GM12878 (cell line): ENCODE data around the gene C1orf141. TPM values are rescaled to one million over a fixed set of nuclear protein-coding genes. Genes with fewer than 3 reads are reported as not detected.

ENCODE experiments used
- ATAC-seq: fragments of 200-7000 bp; cut with Tn5 transposase; 3 replicates; pipeline ENCODE4 v1.9.1; 2020; ENCODE audit warnings: mild to moderate bottlenecking, moderate library complexity
- BruUV-seq: library from RNA; stranded (reverse); fragments of 400-500 nt; replicated peaks from 2 replicates; lab custom pipeline; 2021; lab: Mats Ljungman, UMichigan
- CTCF ChIA-PET: fragments of 300-600 bp; sonication (Branson Sonifier 250); formaldehyde crosslinking; extraction: SDS; loops from one replicate; lab custom pipeline; 2021; ENCODE audit warnings: inconsistent platforms; lab: Yijun Ruan, JAX
- POLR2A ChIA-PET: fragments of 350-600 bp; formaldehyde crosslinking; extraction: SDS; loops from one replicate; lab custom pipeline; 2021; ENCODE audit warnings: inconsistent platforms; lab: Charles Lee
- RAD21 ChIA-PET: fragments of 300-600 bp; sonication (Branson Sonifier 250); formaldehyde crosslinking; loops from one replicate; lab custom pipeline; 2023; ENCODE audit warnings: antibody characterized with exemption; ENCODE audit not compliant: unreplicated experiment; lab: Charles Lee
- SMC1A ChIA-PET: fragments of 300-600 bp; sonication (Branson Sonifier 250); formaldehyde crosslinking; loops from one replicate; lab custom pipeline; 2023; ENCODE audit not compliant: unreplicated experiment, uncharacterized antibody; lab: Charles Lee
- DNase-seq: peaks from one replicate; pipeline ENCODE4 v3.0.0-alpha.2; 2011; ENCODE audit warnings: low read depth, low spot score
- FAIRE-seq: peaks from 3 replicates; lab custom pipeline; 2011; peaks lifted over from hg19 to GRCh38; lab: Jason Lieb, UNC
- H2AFZ ChIP-seq: 2 replicates; pipeline ENCODE4 v1.6.0; 2011; ENCODE audit warnings: low read depth, low read length, control low read depth; ENCODE audit not compliant: control insufficient read depth
- H3K27ac ChIP-seq: 2 replicates; pipeline ENCODE4 v1.5.1; 2011; ENCODE audit warnings: control low read depth; ENCODE audit not compliant: control insufficient read depth, insufficient read depth
- H3K27me3 ChIP-seq, 2 experiments: replicated peaks in 1 of 2; 2 replicates each; pipeline versions ENCODE4 v1.6.0 to v1.6.1; 2011; ENCODE audit warnings: low read length in 1 of 2; ENCODE audit not compliant: control insufficient read depth in 2 of 2, insufficient read depth in 2 of 2
- H3K36me3 ChIP-seq, 2 experiments: 2 replicates each; pipeline ENCODE4 v1.5.1; 2011; ENCODE audit warnings: low read length in 1 of 2; ENCODE audit not compliant: control insufficient read depth in 2 of 2, insufficient read depth in 2 of 2
- H3K4me1 ChIP-seq: 2 replicates; pipeline ENCODE4 v1.6.1; 2011; ENCODE audit warnings: mild to moderate bottlenecking, low read length, moderate library complexity, mixed read lengths; ENCODE audit not compliant: control insufficient read depth, insufficient read depth
- H3K4me2 ChIP-seq: 2 replicates; pipeline ENCODE4 v1.6.0; 2011; ENCODE audit warnings: control low read depth; ENCODE audit not compliant: control insufficient read depth, insufficient read depth
- H3K4me3 ChIP-seq: fragments of 200-600 bp; sonication (generic); 2 replicates; pipeline ENCODE4 v1.5.1; 2016
- H3K79me2 ChIP-seq: 2 replicates; pipeline ENCODE4 v1.6.0; 2011; ENCODE audit warnings: low read length; ENCODE audit not compliant: control insufficient read depth, insufficient read depth
- H3K9ac ChIP-seq: 2 replicates; pipeline ENCODE4 v1.8.0; 2011; ENCODE audit warnings: low read length, control low read depth, mixed read lengths; ENCODE audit not compliant: control insufficient read depth, insufficient read depth
- H3K9me3 ChIP-seq: replicated peaks from 3 replicates; pipeline ENCODE4 v1.5.1; 2011; ENCODE audit warnings: mild to moderate bottlenecking, low read length; ENCODE audit not compliant: control insufficient read depth, insufficient read depth
- H4K20me1 ChIP-seq: 2 replicates; pipeline ENCODE4 v1.6.0; 2011; ENCODE audit not compliant: control insufficient read depth, insufficient read depth
- CBX3 ChIP-seq: fragments of 200-600 bp; sonication (generic); IDR thresholded peaks from 2 replicates; pipeline ENCODE4 v1.6.1; 2016; ENCODE audit warnings: low read depth, borderline replicate concordance
- EGR1 ChIP-seq, 2 experiments: IDR thresholded peaks; 1 replicate in 1 of 2; 2 replicates in 1 of 2; pipeline ENCODE4 v1.6.1; 2011 to 2012; ENCODE audit warnings: low read depth in 2 of 2, low read length in 2 of 2, borderline replicate concordance in 1 of 2, mild to moderate bottlenecking in 1 of 2, moderate library complexity in 1 of 2
- JUNB ChIP-seq: IDR thresholded peaks from 2 replicates; pipeline ENCODE4 v1.6.1; 2016; ENCODE audit warnings: antibody characterized with exemption, mild to moderate bottlenecking
- MYB ChIP-seq: fragments of 150-350 bp; IDR thresholded peaks from 2 replicates; pipeline ENCODE4 v1.6.1; 2014; ENCODE audit warnings: mild to moderate bottlenecking, low read depth, low read length, borderline replicate concordance
- TBL1XR1 ChIP-seq: IDR thresholded peaks from 2 replicates; pipeline ENCODE4 v1.6.1; 2012; ENCODE audit warnings: low read depth, low read length, improper control_type of control experiment
- ZZZ3 ChIP-seq: IDR thresholded peaks from 2 replicates; pipeline ENCODE4 v1.6.1; 2011; ENCODE audit warnings: low read depth; ENCODE audit not compliant: control insufficient read depth, insufficient read length
- WGBS: methylation state at CpG from one replicate; pipeline ENCODE4 v1.1.6; 2016; ENCODE audit warnings: low lambda C conversion rate; ENCODE audit not compliant: insufficient replicate concordance, insufficient coverage; ENCODE audit errors: missing lambda C conversion rate; 5-methylcytosine and 5-hydroxymethylcytosine counted together
- in situ Hi-C: fragments of 300-500 bp; cut with MboI; formaldehyde crosslinking; loops from 9 replicates; pipeline ENCODE4 v1.14.3; 2018; ENCODE audit warnings: mixed read lengths
- intact Hi-C: fragments of 100-400 bp; cut with micrococcal nuclease; formaldehyde crosslinking; loops from one replicate; pipeline ENCODE4 v1.14.2; 2022; ENCODE audit not compliant: unreplicated experiment
- polyA plus RNA-seq, 11 experiments: library from polyadenylated mRNA; depleted of rRNA in 4 of 11; unstranded in 6 of 11; stranded (reverse) in 5 of 11; fragments of >200 nt; fragmentation: Nextera tagmentation in 4 of 11; fragmentation: Illumina TruSeq in 1 of 11; extraction: Ambion mirVana in 4 of 11; extraction: Trizol in 1 of 11; gene quantifications; 1 replicate in 1 of 11; 2 replicates in 10 of 11; pipeline versions ENCODE4 v1.2.1 to v1.2.3, GENCODE V29; 2011 to 2016; ENCODE audit warnings: inconsistent platforms in 2 of 11, missing spikeins in 2 of 11, low read depth in 1 of 11
- total RNA-seq, 4 experiments: library from RNA; depleted of rRNA in 3 of 4; stranded (reverse); fragments of >200 nt in 3 of 4; fragmentation: Illumina TruSeq in 1 of 4; extraction: Trizol in 1 of 4; gene quantifications; 2 replicates each; pipeline versions ENCODE4 v1.2.1 to v1.2.3, GENCODE V29; 2013 to 2021
- TF ChIP-seq, protein P1 (sequence below), 3 experiments: IDR thresholded peaks in 2 of 3; conservative IDR thresholded peaks in 1 of 3; 2 replicates each; pipeline ENCODE4 v1.5.1; 2011; ENCODE audit warnings: low read depth in 3 of 3, low read length in 3 of 3, mild to moderate bottlenecking in 3 of 3, control low read depth in 2 of 3, moderate library complexity in 2 of 3, inconsistent platforms in 1 of 3, mixed read lengths in 1 of 3; ENCODE audit not compliant: control insufficient read depth in 2 of 3, insufficient read depth in 1 of 3; ENCODE audit errors: extremely low read depth in 1 of 3

The C1orf141 gene
- total and polyA plus RNA-seq, 10 of the 15 experiments (the other 5 are each of a cell fraction or from before 2014, with no cell fraction given) = not detected

DNA sequence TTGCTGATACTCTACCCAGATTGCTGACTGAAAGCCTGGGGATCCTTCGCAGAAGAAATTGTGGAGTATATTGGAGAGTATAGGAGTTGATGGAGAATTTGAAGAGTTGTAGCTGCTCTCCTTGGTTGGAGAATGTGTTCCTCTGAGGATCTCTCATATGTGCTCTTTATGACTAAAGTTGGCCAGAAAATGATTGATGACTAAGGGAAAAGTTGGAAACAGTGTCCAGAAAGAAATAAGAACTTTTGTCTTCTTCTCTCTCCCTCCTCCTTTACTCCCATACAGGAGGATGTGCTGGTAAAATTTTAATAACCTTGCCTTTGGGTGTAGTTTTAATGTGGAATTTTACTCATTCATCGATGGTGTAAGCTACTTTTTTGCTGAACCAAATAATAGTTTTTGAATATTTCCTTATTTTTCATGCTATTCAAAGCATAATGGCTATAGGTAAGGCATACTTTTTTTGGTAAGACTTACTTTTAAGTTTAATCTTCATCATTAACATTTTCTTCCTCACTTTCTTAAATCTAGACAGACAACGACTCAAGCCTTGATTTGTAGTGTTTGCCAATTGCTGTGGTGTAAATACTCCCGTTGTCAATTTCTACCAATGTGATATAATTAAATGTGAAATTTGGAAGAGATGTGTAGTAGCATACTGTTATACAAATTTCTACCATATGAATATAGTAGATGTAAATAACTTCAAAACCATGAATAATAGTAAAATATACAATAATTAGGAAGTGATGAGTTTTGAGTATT is 13.7 kb downstream of the C1orf141 start:
- H3K27me3 ChIP-seq = peaks cover 0 to 5% of the 10 kb centered on the region in 2 experiments; a peak in 1 of 4 replicates
- ChIA-PET POLR2A (no interaction called here), SMC1A (interaction anchor here (0.9 kb wide), 1 partner anchor 25 kb away, joined by 3 read pairs; no protein-coding TSS in a partner anchor), CTCF (interaction anchor here (1.0 to 1.5 kb wide), 2 partner anchors 17 to 23 kb away, joined by 3 to 5 read pairs; no protein-coding TSS in a partner anchor), RAD21 (no interaction called here)
- H3K79me2 ChIP-seq = no peaks in the 10 kb centered on the region
- intact Hi-C loops (no loop called here), in situ Hi-C loops (no loop called here)
- no peak overlapping the region for H3K9ac ChIP-seq
- no peaks in the 10 kb centered on the region for H3K36me3 ChIP-seq
- no peak for TF ChIP-seq ZZZ3
- TF ChIP-seq MYB = no peak
- TF ChIP-seq CBX3 = no peak
- TF ChIP-seq JUNB = no peak
- ATAC-seq (no peak), FAIRE-seq (no peak), DNase-seq (no peak)
- H3K4me3 ChIP-seq = no peak overlapping the region
- no peaks in the 10 kb centered on the region for H3K4me1 ChIP-seq
- WGBS = 19% methylated on average over 4 of the region's 4 CpGs
- H3K4me2 ChIP-seq = no peak overlapping the region
- H2AFZ ChIP-seq = no peak overlapping the region
- no peaks in the 10 kb centered on the region for H4K20me1 ChIP-seq
- no peaks in the 10 kb centered on the region for H3K9me3 ChIP-seq
- BruUV-seq = no TSS peak
- no peak overlapping the region for H3K27ac ChIP-seq

DNA sequence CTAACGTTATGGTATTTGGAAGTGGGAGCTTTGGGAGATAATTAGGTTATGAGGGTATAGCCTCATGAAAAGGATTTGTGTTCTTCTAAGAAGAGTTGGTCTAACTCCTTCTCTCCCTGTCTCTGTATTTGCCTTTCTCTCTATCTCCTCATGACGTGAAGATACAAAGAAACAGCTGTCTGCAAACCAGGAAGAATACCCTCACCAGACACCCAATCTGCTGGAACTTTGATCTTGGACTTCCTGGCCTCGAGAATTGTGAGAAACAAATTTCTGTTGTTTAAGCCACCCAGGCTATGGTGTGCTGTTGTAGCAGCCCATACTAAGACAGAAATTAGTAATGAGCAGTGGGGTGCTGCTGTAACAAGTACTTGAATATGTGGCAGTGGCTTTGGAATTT is 16.1 kb downstream of the C1orf141 start:
- intact Hi-C loops = no loop called here
- Histone ChIP-seq H3K4me3 (no peak overlapping the region), H4K20me1 (no peaks in the 10 kb centered on the region), H3K79me2 (no peaks in the 10 kb centered on the region), H3K27ac (no peak overlapping the region), H3K36me3 (no peaks in the 10 kb centered on the region), H3K9me3 (no peaks in the 10 kb centered on the region; the same call in 2 of the 3 replicates), H2AFZ (no peak overlapping the region), H3K27me3 (peaks cover 0 to 5% of the 10 kb centered on the region in 2 experiments; a peak in 1 of 4 replicates), H3K4me2 (no peak overlapping the region), H3K9ac (no peak overlapping the region), H3K4me1 (no peaks in the 10 kb centered on the region)
- ATAC-seq (no peak), FAIRE-seq (no peak), DNase-seq (no peak)
- SMC1A ChIA-PET = interaction anchor here (1.3 kb wide), 2 partner anchors 10 to 93 kb away, joined by 3 read pairs; no protein-coding TSS in a partner anchor
- RAD21 ChIA-PET = no interaction called here
- POLR2A ChIA-PET = no interaction called here
- CTCF ChIA-PET = no interaction called here
- 23% methylated on average over 3 of the region's 3 CpGs for WGBS
- TF ChIP-seq TBL1XR1 (no peak), EGR1 (IDR thresholded peaks at IDR 0.05; ENCODE audit: borderline replicate concordance in 1 of 2, low read depth in 2 of 2, low read length in 2 of 2) (no peak)
- TF ChIP-seq, protein P1, sequence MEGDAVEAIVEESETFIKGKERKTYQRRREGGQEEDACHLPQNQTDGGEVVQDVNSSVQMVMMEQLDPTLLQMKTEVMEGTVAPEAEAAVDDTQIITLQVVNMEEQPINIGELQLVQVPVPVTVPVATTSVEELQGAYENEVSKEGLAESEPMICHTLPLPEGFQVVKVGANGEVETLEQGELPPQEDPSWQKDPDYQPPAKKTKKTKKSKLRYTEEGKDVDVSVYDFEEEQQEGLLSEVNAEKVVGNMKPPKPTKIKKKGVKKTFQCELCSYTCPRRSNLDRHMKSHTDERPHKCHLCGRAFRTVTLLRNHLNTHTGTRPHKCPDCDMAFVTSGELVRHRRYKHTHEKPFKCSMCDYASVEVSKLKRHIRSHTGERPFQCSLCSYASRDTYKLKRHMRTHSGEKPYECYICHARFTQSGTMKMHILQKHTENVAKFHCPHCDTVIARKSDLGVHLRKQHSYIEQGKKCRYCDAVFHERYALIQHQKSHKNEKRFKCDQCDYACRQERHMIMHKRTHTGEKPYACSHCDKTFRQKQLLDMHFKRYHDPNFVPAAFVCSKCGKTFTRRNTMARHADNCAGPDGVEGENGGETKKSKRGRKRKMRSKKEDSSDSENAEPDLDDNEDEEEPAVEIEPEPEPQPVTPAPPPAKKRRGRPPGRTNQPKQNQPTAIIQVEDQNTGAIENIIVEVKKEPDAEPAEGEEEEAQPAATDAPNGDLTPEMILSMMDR (IDR thresholded peaks at IDR 0.05 in 2 of 3, conservative IDR thresholded peaks at IDR 0.05 in 1 of 3; ENCODE audit: control insufficient read depth in 2 of 3, extremely low read depth in 1 of 3, insufficient read depth in 1 of 3, low read depth in 3 of 3, low read length in 3 of 3) = no peak
- no TSS peak for BruUV-seq
- in situ Hi-C loops = no loop called here
